Stimulated activated naive CD8-positive, alpha-beta T cell treated with anti-CD3 and anti-CD28 coated beads, Interleukin-15, Interleukin-2, amounts not matched to agents 100 U/mL and 50 U/mL, for 24 hours (primary cell): ENCODE measurements around the gene PPP6R3.
A peak's percentile ranks its signal among the peaks of the same experiment; 100 is the strongest.

Experiments used
- ATAC-seq: fragments of 150-1000 bp; cut with Tn5 transposase; one replicate; pipeline ENCODE4 v1.10.0; 2021
- DNase-seq: peaks from one replicate; pipeline ENCODE4 v3.0.0; 2021

The PPP6R3 gene

DNA sequence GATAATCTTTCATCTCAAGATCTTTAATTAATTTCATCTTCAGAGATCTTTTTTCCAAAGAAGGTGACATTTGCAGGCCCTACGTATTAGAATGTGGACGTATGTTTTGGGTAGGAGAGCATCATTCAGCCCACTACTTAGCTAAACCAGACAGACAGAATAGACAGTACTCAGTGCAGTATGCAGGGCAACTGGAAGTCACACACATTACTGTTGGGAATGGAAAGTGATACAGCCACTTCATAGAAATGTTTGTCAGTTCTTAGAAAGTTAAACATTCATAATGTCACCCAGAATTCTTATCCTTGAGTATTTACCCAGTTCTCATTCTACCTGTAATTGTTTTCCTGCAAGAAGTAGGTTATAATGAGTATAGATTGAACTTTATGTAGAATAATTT is 102.9 kb downstream of the PPP6R3 start:
- ATAC-seq (no peak), DNase-seq (no peak)

DNA sequence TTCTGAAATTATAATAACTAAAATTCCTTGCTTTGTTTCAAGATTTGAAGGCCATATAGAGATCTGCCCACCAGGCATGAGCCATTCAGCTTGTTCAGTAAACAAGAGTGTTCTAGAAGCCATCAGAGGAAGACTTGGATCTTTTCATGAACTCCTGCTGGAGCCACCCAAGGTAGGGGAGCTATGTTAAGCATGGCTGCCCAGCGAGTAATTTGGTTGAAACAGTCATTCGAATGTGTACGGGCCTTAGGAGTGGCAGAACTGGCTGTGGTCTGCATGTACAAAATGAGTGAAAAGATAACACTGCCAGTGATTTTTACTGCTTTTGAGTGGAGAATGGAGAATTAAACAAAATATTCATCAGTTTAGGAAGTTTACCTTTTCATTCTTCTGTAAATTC is 103.7 kb downstream of the PPP6R3 start:
- no peak for ATAC-seq
- DNase-seq = no peak

DNA sequence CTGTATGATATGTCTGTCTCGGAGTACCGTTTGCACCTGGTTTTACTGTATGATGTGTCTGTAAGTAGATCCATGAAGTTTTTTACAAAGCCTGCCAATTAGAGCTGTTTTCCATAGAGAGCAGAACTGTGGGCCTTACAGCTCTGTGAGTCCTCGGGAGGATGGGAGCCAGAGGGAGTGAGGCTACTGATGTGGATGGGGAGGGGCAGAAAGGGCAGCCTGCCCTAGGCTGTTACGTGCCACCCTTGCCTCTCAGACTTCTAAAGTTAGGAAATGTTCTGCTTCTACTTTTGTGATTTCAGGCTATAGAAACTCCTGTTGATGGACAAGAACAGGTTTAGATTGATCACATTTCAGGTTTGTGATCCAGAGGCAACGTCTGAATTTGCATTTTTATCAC is 105.2 kb downstream of the PPP6R3 start:
- ATAC-seq = no peak
- DNase-seq = no peak

DNA sequence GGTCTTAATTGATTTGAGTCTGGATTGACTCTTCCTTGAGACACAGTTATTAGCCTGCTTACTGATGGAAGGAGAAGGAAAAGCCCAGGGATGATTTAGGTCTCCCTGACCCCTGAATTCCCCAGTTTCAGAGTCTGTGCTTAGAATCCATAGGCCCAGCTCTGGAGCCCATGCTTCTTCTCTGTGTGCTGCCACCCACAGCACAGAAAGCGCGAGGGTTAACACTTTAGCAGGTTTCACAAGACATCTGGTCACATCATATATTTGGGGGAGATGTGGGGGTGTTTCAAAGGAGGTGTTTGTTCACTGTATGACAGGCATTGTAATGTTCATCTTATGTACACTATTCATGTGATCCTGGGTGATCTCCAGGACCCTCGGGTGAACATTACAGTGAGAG is 107.0 kb downstream of the PPP6R3 start:
- ATAC-seq (no peak), DNase-seq (no peak)

DNA sequence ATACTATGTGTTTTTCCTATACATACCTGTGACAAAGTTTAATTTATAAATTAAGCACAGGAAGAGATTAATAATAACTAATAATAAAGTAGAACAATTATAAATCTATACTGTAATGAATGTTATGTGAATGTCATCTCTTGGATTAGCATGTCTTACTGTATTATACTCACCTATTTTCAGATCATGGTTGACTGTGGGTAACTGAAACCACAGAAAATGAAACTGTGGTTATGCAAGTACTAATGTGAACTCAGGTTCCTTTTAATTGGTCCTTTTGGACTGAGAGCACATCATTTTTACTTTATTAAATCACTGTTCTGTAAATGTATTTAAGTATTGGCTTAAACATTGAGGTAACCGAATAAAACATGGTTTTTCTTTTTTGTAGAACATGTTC is 108.8 kb downstream of the PPP6R3 start:
- ATAC-seq = no peak
- DNase-seq = no peak

DNA sequence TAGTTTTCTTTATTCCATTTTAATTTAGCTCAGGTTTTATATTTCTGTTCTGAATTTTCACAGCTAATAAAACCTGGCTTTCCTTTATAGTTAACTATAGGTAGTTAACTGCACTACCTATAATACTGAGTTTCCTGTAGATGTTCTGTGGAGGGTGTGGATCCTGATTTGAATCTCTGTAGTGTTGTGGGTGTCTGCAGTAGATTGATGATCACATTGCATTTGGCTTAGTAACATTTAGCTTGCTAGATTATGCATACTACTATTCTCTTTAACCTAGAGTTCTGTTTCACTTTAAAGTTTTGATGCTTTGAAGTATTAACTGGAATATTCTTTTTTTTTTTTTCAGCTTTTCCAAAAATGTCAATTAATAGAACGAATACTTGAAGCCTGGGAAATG is 110.1 kb downstream of the PPP6R3 start:
- DNase-seq = no peak
- no peak for ATAC-seq

DNA sequence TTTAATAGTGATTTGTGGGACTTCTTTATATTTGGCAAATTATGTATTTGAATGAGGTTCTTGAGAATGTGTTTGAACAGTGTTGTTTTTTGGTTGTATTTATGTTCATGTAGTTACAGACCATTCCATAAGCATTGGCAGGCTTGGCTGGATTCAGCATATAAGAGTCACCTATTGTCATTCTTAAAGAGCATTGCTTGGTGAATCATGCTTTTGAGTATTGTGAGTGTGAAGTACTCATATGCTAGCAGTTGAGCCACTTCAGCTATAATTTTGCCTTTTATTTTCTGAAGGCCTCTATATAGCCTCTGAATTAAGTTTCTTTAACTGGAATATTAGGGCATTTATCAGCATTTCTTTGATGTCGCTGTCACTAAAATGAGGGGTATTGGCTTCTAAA is 113.8 kb downstream of the PPP6R3 start:
- DNase-seq (no peak), ATAC-seq (no peak)

DNA sequence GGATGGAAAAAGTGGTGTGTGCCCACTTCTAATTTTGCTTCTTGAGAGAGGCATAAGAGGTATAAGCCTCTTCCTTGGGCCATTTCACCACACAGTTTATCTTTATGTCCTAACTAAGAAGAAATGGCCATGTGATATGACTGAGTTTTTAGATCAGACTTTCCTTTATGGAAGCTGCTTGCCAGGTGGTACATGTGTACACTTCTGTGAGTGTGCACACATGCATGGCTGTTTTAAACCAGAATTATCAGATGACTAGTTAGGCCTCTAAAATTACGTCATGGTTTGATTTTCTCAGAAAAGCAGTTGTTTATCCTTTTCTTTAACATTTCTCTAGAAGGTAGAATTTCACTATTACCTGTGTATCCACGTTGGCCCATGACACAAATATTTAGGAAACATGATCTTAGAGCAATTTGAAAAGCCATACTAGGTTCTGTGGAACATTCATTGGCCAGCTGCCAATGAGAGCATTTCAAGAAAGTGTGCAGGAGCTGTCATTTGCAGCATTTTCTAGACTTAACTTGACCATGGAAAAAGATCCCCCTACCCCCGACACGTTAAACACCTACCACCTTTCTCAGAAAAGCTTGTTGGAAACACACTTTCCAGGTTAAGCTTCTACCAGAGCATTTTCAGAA is 114.6 kb downstream of the PPP6R3 start:
- no peak for ATAC-seq
- no peak for DNase-seq

DNA sequence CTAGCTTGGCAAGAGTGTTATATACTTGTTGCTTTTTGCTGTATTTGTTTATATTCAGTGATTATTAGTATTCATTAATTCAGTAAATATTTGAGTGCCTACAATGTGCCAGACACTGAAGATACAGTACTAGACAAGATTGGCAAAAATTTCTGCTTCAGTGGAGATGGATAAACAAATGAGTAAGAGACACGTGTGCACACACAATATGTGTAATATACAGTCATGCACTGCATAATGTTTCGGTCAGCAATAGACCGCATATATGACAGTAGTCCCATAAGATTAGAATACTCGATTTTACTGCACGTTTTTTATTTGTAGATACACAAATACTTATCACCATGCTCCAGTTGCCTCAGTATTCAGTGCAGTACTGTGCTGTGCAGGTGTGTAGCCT is 118.9 kb downstream of the PPP6R3 start:
- ATAC-seq = no peak
- DNase-seq = no peak

DNA sequence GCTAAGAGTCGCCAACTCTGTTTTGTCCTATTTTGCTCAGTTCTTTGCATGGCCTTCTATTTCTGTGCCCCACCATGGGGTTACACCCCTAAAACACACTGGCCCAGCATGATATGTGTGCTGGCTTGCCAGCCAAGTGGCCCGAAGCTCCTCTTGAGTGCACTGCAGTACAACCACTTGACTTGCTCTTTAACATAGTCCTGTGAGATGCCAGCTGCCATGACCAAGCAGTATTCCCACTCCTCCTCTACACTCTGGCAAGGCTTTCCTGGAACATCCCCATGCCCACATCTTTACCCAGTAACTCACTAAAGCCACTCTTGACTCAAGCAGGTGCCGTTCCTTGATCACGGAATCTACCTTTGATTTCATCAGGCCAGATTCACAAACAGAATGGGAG is 120.9 kb downstream of the PPP6R3 start:
- DNase-seq (no peak), ATAC-seq (no peak)

DNA sequence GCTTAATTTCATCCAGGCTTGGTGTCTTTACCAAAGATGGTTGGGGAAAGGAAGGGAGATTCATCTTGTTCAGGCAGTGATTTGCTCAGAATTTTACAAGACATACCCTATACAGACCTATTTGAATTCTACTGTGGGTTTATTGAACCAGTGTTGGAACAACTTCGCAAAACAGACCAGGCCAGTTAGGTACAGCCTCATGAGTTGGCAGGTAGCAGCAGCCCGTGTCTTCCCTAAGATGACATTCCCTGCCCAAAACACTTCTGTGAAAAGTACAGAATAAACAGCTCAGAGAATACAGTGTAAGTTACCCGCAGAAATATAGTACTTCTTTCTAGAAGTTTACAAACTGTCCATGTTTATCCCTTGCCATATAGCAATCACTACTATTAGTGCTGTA is 121.3 kb downstream of the PPP6R3 start:
- no peak for ATAC-seq
- no peak for DNase-seq

DNA sequence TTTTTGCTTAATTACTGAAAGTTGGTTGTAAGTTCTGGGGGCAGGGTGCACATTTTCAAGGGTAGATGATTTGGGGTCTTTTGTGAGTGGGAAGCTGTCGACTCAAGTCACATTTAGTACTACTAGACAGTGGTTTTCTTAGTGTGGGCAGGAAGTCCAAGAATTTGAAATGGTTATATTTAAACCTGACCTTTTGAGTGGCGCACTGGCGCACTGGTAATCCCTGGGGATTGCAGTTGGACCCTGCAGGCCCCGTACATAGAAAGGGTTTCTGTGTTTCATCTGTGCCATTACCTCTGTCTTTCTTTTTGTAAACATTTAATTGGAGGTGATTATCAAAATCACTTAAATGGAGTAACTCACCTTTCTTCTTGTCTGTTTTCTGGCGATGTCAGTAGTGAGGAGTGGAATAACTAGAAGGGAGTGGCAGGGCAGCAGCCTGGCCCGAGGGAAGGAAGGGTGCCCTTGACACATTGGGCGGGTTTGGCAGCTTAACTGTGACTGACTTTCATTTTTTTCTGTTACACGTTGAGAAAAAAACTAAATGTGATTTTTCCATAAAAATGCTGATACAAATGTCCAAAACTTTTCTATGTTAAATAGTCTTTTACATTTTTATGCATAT is 122.0 kb downstream of the PPP6R3 start:
- no peak for DNase-seq
- no peak for ATAC-seq

DNA sequence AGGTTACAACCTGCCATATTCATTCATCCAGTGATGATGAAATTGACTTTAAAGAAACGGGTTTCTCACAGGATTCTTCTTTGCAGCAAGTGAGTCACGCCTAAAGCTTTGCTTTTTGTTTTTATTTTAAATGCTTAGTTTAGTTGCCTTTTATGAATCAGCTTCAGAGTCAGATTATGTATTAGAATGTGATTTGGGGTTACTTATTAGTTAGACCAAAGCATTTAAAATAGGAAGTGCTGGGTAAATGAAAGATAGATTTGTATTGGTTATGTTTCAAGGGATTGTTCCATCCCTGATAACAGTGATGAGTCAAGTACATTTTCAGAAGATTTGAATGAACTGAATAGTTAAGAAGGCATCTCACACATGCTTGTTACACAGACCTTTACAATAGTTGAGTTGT is 122.5 kb downstream of the PPP6R3 start:
- ATAC-seq = no peak
- no peak for DNase-seq

DNA sequence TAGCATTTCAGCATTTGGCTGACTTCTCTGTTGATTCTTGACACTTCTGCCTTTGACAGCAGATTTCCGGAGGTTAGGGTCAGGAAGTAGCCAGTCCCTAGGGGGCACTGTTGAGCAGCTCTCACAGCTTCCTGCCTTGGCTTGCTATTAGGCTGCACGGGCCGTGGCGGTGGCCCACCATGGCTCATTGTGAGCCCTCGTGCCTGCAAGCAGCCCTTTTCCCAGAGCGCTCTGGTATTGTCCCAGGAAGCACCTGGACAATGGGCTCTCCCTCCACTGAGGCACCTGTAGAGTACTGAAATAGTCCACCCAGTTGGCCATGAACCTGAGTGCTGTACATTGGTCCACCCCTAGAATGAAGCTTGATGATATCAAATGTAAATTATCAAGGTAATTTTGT is 123.5 kb downstream of the PPP6R3 start:
- DNase-seq (peak; percentile 73), ATAC-seq (peak; percentile 77)

DNA sequence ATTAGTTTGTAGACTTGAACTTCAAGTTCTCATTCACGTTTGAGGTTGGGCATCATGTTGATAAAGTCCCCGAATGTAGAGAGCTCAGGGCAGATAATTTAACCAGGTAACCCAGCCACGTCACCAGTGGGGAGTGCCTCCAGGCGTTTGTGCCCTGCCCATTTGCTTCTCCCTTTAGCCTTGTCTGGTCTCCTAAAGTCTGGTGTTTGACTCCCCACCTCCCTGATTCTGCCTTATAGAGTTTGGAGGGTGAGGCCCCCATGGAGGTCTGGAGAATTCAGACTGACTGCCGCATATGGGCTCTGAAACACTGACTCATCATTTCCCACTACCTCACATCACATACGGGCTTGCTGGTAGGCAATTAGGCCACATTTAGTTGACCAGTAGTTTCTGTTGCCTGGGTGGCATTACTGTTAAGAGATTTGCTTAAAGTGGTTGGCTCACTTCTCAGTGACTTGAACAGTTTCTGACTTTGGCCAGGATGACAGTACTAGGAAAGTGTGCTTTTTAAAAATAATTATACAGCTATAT is 124.5 kb downstream of the PPP6R3 start:
- peak; percentile 52 for ATAC-seq
- no peak for DNase-seq

DNA sequence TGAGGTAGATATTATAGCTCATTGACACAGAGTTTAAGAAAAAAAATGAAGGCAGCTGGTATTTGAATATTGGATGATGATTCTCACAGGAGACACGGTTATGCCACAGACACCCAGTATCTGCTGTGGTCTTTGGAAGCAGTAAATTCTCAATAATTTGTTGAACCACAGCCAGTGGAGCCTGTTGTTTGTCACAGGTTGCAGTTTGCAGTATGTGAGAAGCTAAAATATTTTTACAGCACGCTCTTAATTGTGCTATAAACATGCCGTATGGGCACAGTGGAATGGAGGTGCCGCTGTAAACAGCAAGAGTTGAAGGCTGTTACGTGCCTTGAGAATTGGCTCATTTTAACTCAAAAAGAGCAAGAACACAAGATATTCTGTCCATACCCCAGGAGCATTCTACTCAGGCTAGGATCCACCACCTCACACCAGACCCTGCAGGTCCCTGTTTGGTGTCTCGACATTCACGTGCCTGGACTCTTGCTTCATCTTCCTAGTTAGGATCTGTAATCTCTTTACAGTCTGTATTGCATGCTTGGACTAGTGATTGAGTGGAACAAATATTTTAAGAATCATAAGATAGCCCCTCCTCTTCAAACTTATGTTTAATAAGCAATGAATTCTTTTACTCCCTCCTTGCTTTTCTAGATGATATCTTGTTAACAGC is 129.1 kb downstream of the PPP6R3 start:
- ATAC-seq = no peak
- DNase-seq = no peak

DNA sequence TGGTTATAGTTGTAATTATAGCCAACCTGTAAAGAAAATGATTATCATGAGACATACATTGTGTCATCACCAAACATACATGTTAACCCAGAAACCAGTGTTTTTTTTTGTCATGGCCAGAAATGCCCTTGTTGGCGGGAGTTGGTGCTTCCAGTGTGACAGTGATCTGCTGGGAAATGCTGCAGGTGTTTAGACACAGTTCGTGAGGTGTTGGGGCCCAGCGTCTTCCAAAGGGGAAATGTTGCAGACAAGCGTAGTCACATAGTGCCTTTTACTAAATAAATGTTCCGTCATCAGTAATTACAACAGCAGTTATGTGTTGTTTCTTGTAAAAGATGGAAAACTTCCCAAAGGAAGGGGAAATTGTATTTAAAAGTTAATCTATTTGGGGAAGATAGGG is 131.2 kb downstream of the PPP6R3 start:
- DNase-seq (no peak), ATAC-seq (no peak)

DNA sequence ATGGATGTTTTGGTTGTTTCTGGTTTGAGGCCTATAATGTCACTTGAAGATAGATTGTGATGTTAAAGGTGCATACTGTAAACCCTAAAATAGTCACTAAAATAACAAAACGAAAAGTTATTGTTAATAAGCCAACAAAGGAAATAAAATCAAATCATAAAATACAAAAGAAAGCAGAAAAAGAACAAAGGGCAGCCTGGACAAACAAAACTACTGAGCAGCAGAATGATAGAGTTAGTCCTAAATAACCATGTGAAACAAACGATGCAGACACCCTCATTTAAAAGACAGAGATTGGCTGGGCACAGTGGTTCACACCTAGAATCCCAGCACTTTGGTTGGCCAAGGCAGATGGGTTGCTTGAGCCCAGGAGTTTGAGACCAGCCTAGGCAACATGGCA is 132.9 kb downstream of the PPP6R3 start:
- DNase-seq = no peak
- ATAC-seq = no peak

DNA sequence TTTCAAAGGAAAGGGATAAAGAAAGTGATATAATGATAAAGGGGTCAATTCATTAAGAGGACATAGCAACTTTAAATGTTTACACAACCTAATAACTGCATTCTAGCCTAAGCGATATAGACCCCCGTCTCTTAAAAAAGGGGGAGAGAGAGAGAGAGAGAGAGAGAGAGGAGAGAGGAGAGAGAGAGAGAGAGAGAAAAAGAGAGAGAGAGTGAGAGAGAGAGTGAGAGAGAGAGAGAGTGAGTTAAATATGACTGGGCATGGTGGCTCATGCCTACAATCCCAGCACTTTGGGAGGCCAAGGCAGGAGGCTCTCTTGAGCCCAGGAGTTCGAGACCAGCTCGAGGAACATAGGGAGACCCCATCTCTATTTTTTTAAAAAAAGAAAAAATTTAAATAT is 133.6 kb downstream of the PPP6R3 start:
- ATAC-seq = no peak

DNA sequence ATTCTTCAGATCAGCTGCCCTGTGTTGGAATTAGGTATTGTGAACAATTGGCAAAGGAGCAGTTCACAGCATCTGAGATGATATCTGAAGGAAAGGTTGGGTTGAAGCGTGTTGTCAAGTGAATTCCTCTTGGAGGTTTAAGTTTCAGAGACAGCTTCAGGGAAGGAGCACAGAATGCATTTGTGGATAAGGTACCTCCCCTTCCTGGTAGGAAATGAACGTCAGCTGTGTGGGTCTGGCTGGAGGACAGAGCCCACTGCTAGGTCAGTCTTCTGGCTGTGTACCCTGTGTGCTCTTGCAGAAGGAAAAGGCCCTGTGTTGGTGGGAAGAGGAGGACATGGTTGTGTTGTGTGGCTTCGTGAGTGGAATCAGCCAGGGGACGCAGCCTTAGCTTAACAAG is 135.7 kb downstream of the PPP6R3 start:
- ATAC-seq = no peak
- no peak for DNase-seq

More for the DNA sequence above, 133.6 kb downstream of the PPP6R3 start:
- DNase-seq = no peak

DNA sequence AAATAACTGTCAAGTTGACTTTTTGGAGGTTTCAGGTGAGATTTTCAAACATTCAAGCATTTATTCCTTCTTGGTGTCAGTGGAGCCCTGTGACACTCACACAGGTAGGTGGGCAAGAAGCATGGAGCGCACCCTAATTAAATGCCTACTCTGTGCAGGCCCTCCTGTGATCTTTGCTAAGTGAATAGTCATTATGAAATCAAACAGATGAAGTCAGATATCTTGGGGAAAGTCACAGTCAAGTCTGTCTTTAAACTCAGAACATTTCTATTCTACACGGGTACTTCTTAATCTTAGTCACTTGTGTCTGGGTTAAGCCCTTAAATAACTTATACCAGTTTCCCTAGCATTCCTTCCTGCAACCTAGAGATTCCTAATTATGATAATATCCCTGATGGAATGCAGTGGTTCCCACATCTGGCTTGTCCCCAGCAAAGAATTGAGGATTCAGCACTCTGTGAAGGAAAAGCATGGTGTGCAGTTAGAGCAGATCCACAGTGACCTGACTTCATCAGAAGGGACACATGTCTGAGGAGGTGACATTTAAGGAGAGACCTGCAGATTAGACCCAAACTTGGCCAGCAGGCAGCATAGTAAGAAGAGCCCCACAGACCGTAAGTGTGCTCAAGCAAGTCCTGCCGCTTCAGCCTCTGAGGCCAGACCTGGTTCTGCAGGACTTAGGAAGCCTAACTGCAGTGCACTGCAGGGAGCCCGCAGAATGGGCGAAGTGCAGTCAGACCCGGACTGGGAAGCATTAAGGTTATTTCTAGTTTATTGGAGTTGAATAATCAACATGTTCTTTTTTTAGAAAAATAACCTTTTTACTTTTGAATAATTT is 138.5 kb downstream of the PPP6R3 start:
- DNase-seq = no peak
- no peak for ATAC-seq

DNA sequence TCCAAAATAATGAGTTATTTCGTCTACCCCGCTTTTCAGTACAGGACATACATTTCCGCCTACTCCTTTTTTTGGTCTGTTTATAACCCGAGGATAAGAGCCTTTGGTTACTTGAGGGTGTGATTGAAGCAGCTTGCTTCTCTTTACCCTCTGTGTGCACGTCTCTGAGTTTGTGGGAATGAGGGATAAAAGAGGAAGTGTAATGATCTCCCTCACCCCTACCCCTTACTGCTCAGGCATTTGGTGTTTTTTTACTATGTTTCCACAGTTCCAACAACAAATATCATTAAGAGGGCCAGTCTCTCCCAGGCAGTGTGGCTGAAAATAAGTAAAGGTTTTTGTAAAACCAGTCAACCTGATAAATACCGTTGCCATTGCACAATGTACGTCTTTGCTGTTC is 140.6 kb downstream of the PPP6R3 start:
- no peak for ATAC-seq
- DNase-seq = no peak

DNA sequence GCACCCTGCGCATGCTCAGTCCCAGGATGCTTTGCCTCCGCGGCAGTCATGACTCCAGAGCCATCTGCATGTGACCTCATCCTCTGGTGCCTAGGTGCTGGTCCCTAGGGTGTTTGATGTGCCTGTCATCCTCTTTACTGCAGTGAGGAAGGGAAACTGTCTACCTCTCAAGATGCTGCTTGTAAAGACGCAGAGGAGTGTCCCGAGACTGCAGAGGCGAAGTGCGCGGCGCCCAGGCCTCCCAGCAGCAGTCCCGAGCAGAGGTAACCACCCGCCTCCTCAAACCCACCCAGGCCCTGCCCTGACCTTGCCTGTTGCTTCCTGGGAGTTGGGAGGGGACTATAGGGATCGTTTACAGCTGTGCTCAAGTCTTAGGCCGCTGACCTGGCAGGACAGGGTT is 149.2 kb downstream of the PPP6R3 start:
- no peak for DNase-seq
- no peak for ATAC-seq
